Measurements from ENCODE around the gene NEDD4L. TPM values are rescaled to one million over a fixed set of nuclear protein-coding genes. Genes with fewer than 3 reads are reported as not detected.

NEDD4L gene
- total RNA-seq, 2 donors from 2014 or later, result 149 to 212 TPM

- no peak overlapping the region for H3K9ac ChIP-seq (ENCODE audit: low read depth in 2 of 2, low read length in 2 of 2)
- no peak for DNase-seq
Measured at GRCh38 chr18:58052960-58053359, 8.9 kb downstream of the NEDD4L start.

DNA sequence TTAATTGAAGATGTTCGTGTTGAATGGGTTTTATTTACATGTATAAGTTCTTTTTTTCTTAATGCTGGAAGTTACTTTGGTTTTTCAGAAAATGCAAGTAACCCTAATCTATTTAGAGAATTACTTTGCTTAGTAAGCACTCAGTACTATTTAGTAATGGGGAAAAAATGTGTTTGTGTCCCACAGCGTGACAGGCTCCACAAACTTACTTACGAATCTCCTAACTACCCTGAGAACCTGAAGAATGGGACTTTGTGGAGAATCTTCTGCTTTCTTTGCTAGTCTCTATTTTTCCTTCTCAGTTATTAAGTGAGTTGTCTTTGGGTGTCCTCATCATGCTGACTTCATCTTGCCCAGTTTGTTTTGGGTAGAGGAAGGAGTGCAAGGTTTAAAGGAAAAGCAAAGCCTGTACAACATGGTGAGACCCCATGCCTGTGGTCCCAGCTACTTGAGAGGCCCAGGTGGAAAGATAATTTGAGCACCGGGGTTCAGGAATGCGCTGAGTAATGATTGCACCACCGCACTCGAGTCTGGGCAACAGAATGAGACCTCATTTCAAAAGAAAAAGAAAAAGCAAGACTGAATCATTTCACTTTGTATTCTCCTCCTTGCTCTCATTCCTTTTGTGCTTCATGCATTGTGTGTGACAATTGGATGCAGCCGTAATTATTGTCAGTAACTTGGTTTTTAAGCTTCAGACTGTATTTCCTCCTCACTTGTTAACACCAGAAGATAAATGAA is 10.2 kb downstream of the NEDD4L start:
- Histone ChIP-seq H3K27ac (no peak overlapping the region), H3K4me3 (no peak overlapping the region), H3K9me3 (no peaks in the 10 kb centered on the region), H3K27me3 (no peaks in the 10 kb centered on the region), H3K9ac (ENCODE audit: low read depth in 2 of 2, low read length in 2 of 2) (no peak overlapping the region), H3K4me1 (no peaks in the 10 kb centered on the region), H3K36me3 (no peaks in the 10 kb centered on the region)
- TF ChIP-seq, protein P1, sequence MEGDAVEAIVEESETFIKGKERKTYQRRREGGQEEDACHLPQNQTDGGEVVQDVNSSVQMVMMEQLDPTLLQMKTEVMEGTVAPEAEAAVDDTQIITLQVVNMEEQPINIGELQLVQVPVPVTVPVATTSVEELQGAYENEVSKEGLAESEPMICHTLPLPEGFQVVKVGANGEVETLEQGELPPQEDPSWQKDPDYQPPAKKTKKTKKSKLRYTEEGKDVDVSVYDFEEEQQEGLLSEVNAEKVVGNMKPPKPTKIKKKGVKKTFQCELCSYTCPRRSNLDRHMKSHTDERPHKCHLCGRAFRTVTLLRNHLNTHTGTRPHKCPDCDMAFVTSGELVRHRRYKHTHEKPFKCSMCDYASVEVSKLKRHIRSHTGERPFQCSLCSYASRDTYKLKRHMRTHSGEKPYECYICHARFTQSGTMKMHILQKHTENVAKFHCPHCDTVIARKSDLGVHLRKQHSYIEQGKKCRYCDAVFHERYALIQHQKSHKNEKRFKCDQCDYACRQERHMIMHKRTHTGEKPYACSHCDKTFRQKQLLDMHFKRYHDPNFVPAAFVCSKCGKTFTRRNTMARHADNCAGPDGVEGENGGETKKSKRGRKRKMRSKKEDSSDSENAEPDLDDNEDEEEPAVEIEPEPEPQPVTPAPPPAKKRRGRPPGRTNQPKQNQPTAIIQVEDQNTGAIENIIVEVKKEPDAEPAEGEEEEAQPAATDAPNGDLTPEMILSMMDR (IDR thresholded peaks at IDR 0.05), result no peak
- intact Hi-C loops (cut with DNase I), result no loop called here
- no peak for DNase-seq

More at GRCh38 chr18:58052960-58053359, 8.9 kb downstream of the NEDD4L start:
- Histone ChIP-seq H3K27me3 (no peaks in the 10 kb centered on the region), H3K4me3 (no peak overlapping the region), H3K9me3 (no peaks in the 10 kb centered on the region), H3K4me1 (no peaks in the 10 kb centered on the region), H3K36me3 (no peaks in the 10 kb centered on the region), H3K27ac (no peak overlapping the region)
- TF ChIP-seq, protein P1 (IDR thresholded peaks at IDR 0.05), result no peak
- intact Hi-C loops (cut with DNase I), result no loop called here

GRCh38 chr18:58055890-58056558 is 12.0 kb downstream of the NEDD4L start:
- no peaks in the 10 kb centered on the region for H3K36me3 ChIP-seq
- DNase-seq, result no peak
- intact Hi-C loops (cut with DNase I), result no loop called here
- H3K9ac ChIP-seq (ENCODE audit: low read depth in 2 of 2, low read length in 2 of 2), result no peak overlapping the region
- no peak overlapping the region for H3K4me3 ChIP-seq
- H3K4me1 ChIP-seq, result no peaks in the 10 kb centered on the region
- H3K27me3 ChIP-seq, result no peaks in the 10 kb centered on the region
- TF ChIP-seq, protein P1 (IDR thresholded peaks at IDR 0.05), result no peak
- no peak overlapping the region for H3K27ac ChIP-seq
- no peaks in the 10 kb centered on the region for H3K9me3 ChIP-seq

DNA sequence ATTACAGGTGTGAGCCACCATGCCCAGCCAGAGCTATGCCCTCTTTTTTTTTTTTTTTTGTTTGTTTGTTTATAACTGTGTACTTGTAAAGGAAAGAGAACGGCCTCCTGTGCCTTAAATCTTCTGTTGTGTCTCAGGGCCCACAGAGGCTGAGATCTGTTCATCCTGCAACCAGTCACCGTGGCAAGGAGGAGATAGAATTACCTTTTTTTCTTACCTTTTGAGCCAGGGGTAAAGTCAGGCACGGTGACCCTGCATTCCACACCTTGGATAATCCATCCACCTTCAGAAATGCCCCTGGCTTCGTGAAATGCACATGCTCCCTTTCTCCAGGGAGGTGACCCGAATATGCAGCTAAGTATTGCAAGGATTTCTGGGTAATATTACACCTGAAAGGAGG is 12.8 kb downstream of the NEDD4L start:
- Histone ChIP-seq H3K4me3 (no peak overlapping the region), H3K36me3 (no peaks in the 10 kb centered on the region), H3K27me3 (no peaks in the 10 kb centered on the region), H3K4me1 (no peaks in the 10 kb centered on the region), H3K9me3 (no peaks in the 10 kb centered on the region), H3K9ac (ENCODE audit: low read depth in 2 of 2, low read length in 2 of 2) (no peak overlapping the region), H3K27ac (no peak overlapping the region)
- intact Hi-C loops (cut with DNase I), result no loop called here
- DNase-seq, result no peak
- TF ChIP-seq, protein P1 (IDR thresholded peaks at IDR 0.05), result no peak

DNA sequence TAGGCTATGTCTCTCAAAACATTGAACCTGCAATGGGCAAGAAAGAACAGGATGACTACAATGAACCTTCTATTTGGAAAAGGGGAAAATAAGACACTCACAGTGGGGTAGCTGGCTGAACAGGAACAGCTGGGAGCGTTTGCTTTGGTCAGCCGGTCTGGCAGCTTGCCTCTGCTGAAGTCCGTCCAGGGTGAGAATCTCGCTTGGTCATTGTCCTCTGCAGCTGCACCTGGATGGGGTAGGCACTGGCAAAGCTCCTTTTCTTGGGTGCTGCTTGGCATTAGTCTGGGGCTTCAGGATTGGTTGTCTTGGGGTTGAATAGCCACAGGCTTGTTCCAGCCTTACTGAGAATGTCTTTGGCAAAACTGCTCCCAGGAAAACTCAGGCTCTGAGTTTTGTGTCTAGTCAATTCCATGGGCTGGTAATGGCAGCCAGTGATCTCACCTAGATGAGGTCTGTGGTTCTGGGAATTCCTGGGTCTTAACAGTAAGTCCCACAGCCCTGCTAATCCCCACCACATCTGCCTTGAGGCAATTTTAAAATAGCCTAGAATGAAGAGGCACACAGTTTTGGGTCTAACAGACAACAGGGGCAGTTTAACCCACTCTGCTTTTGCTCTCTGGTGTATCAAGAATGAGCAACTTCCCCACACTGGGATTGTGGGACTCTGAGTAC is 13.4 kb downstream of the NEDD4L start:
- intact Hi-C loops (cut with DNase I), result no loop called here
- H3K27me3 ChIP-seq, result no peaks in the 10 kb centered on the region

More for the DNA sequence above, 13.4 kb downstream of the NEDD4L start:
- TF ChIP-seq, protein P1 (IDR thresholded peaks at IDR 0.05), result no peak
- no peak overlapping the region for H3K27ac ChIP-seq
- no peak for DNase-seq
- no peak overlapping the region for H3K9ac ChIP-seq (ENCODE audit: low read depth in 2 of 2, low read length in 2 of 2)
- no peaks in the 10 kb centered on the region for H3K4me1 ChIP-seq
- H3K36me3 ChIP-seq, result no peaks in the 10 kb centered on the region
- H3K4me3 ChIP-seq, result no peak overlapping the region
- H3K9me3 ChIP-seq, result no peaks in the 10 kb centered on the region

Data from colonic mucosa (tissue), 4 donors.